ENCODE data around the gene PCP2. TPM values are rescaled to one million over a fixed set of nuclear protein-coding genes. Genes with fewer than 3 reads are reported as not detected.

PCP2 gene
- total RNA-seq, 1 experiment from 2014 or later: not detected

GRCh38 chr19:7590256-7590655 lies 43.3 kb downstream of the PCP2 start:
- BruUV-seq (replicated peaks): no TSS peak
- TF ChIP-seq TCF7L2 (IDR thresholded peaks at IDR 0.05; ENCODE audit: low read depth, low read length) (no peak), SIN3A (IDR thresholded peaks at IDR 0.05; ENCODE audit: borderline replicate concordance, insufficient read depth, low read depth, low read length) (no peak), POLR2AphosphoS5 (IDR thresholded peaks at IDR 0.05; ENCODE audit: low read depth, low read length) (no peak), CTCF (IDR thresholded peaks at IDR 0.05) (no peak), REST (IDR thresholded peaks at IDR 0.05; ENCODE audit: insufficient read depth in 1 of 2, low read depth in 2 of 2, low read length in 1 of 2) (no peak)
- CTCF ChIA-PET: interaction anchor here (0.6 kb wide), 1 partner anchor 223 kb away, joined by 3 read pairs; no protein-coding TSS in a partner anchor
- ATAC-seq (no peak; the same call in 1 of the 2 replicates), DNase-seq (ENCODE audit: low read depth, low spot score) (no peak)
- Histone ChIP-seq H3K9me3 (ENCODE audit: control insufficient read depth, insufficient read depth, low read depth, low read length) (no peaks in the 10 kb centered on the region), H3K27me3 (ENCODE audit: control insufficient read depth, insufficient read depth, low read length) (no peaks in the 10 kb centered on the region), H3K27ac (ENCODE audit: low read length) (no peak overlapping the region), H3K4me3 (ENCODE audit: low read depth in 2 of 2, low read length in 2 of 2) (no peak overlapping the region), H3K36me3 (ENCODE audit: control insufficient read depth, insufficient read depth, low read length) (no peaks in the 10 kb centered on the region), H3K4me1 (ENCODE audit: control insufficient read depth, insufficient read depth, low read length) (no peaks in the 10 kb centered on the region)
- POLR2A ChIA-PET: no interaction called here
- intact Hi-C loops (cut with micrococcal nuclease; ENCODE audit: unreplicated experiment): no loop called here
- in situ Hi-C loops (cut with HindIII; ENCODE audit: low pct_unique_long_range_greater_than_20kb, low sequenced_read_pairs): no loop called here

- no peaks in the 10 kb centered on the region for H3K36me3 ChIP-seq (ENCODE audit: control insufficient read depth, insufficient read depth, low read length)
- no peak for DNase-seq (ENCODE audit: low read depth, low spot score)
- TF ChIP-seq SIN3A (IDR thresholded peaks at IDR 0.05; ENCODE audit: borderline replicate concordance, insufficient read depth, low read depth, low read length) (no peak), POLR2AphosphoS5 (IDR thresholded peaks at IDR 0.05; ENCODE audit: low read depth, low read length) (no peak), CTCF (IDR thresholded peaks at IDR 0.05) (no peak), TCF7L2 (IDR thresholded peaks at IDR 0.05; ENCODE audit: low read depth, low read length) (no peak), REST (IDR thresholded peaks at IDR 0.05; ENCODE audit: insufficient read depth in 1 of 2, low read depth in 2 of 2, low read length in 1 of 2) (no peak)
- ATAC-seq: no peak
- ChIA-PET POLR2A (no interaction called here), CTCF (interaction anchor here (0.6 kb wide), 1 partner anchor 222 kb away, joined by 3 read pairs; no protein-coding TSS in a partner anchor)
- intact Hi-C loops (cut with micrococcal nuclease; ENCODE audit: unreplicated experiment) (no loop called here), in situ Hi-C loops (cut with HindIII; ENCODE audit: low pct_unique_long_range_greater_than_20kb, low sequenced_read_pairs) (no loop called here)
- H3K4me3 ChIP-seq (ENCODE audit: low read depth in 2 of 2, low read length in 2 of 2): no peak overlapping the region
- H3K27ac ChIP-seq (ENCODE audit: low read length): no peak overlapping the region
- H3K4me1 ChIP-seq (ENCODE audit: control insufficient read depth, insufficient read depth, low read length): no peaks in the 10 kb centered on the region
- no TSS peak for BruUV-seq (replicated peaks)
- no peaks in the 10 kb centered on the region for H3K27me3 ChIP-seq (ENCODE audit: control insufficient read depth, insufficient read depth, low read length)
- H3K9me3 ChIP-seq (ENCODE audit: control insufficient read depth, insufficient read depth, low read depth, low read length): no peaks in the 10 kb centered on the region
These were observed 43.7 kb downstream of the PCP2 start for GRCh38 chr19:7589822-7590221.
